Naive thymus-derived CD8-positive, alpha-beta T cell (primary cell): ENCODE measurements around the gene DAD1. TPM values are rescaled to one million over a fixed set of nuclear protein-coding genes. Genes with fewer than 3 reads are reported as not detected.

ENCODE experiments used
- ATAC-seq, 2 donors: fragments of 150-1000 bp; cut with Tn5 transposase in 1 of 2; sonication (Bioruptor Pico), chemical (Tn5 transposase) in 1 of 2; 1 replicate in 1 of 2; 2 replicates in 1 of 2; pipeline ENCODE4 v1.10.0; 2021; ENCODE audit warnings: mild to moderate bottlenecking in 2 of 2, moderate library complexity in 2 of 2
- POLR2A ChIA-PET: fragments of 350-600 bp; sonication (Branson Sonifier 250); formaldehyde crosslinking; loops from one replicate; lab custom pipeline; 2021; ENCODE audit warnings: antibody characterized with exemption; lab: Charles Lee
- DNase-seq, 10 donors: peaks; one replicate each; pipeline versions ENCODE4 v3.0.0 to v3.0.0-alpha.2; 2020 to 2022
- H3K27ac Mint-ChIP-seq, 10 donors: one replicate each; pipeline ENCODE4 v1.8.0; 2020 to 2022; ENCODE audit warnings: mild to moderate bottlenecking in 10 of 10, mixed read lengths in 10 of 10, moderate library complexity in 4 of 10, inconsistent platforms in 1 of 10
- H3K27me3 Mint-ChIP-seq, 5 donors: one replicate each; pipeline ENCODE4 v1.8.0; 2021 to 2022; ENCODE audit warnings: mixed read lengths in 5 of 5
- H3K36me3 Mint-ChIP-seq, 3 donors: one replicate each; pipeline ENCODE4 v1.8.0; 2020 to 2022; ENCODE audit warnings: mixed read lengths in 3 of 3, mild to moderate bottlenecking in 2 of 3, inconsistent platforms in 1 of 3
- H3K4me1 Mint-ChIP-seq, 4 donors: one replicate each; pipeline ENCODE4 v1.8.0; 2021 to 2022; ENCODE audit warnings: mixed read lengths in 4 of 4
- H3K4me3 Mint-ChIP-seq, 10 donors: one replicate each; pipeline ENCODE4 v1.8.0; 2020 to 2022; ENCODE audit warnings: mild to moderate bottlenecking in 10 of 10, mixed read lengths in 10 of 10, moderate library complexity in 6 of 10, inconsistent platforms in 1 of 10
- H3K9me3 Mint-ChIP-seq, 9 donors: one replicate each; pipeline ENCODE4 v1.8.0; 2020 to 2022; ENCODE audit warnings: mixed read lengths in 9 of 9, mild to moderate bottlenecking in 3 of 9, inconsistent platforms in 1 of 9, moderate library complexity in 1 of 9
- polyA plus RNA-seq, 3 donors: library from polyadenylated mRNA; unstranded; fragments of 300-500 nt; fragmentation: Illumina TruSeq; gene quantifications; one replicate each; pipeline ENCODE4 v1.2.3, GENCODE V29; 2021
- total RNA-seq, 8 experiments: library from RNA in 2 of 8; stranded (reverse) in 2 of 8; gene quantifications; one replicate each; pipeline ENCODE4 v1.2.3 and lab custom pipeline; 2021 to 2026

Gene DAD1
- total and polyA plus RNA-seq, 5 experiments from 2014 or later, result 120 to 660 (median 610) TPM

GRCh38 chr14:22521449-22522239 is 67.4 kb downstream of the DAD1 start:
- POLR2A ChIA-PET, result interaction anchor here (0.6 to 34.2 kb wide), 8 partner anchors 8 to 444 kb away, joined by 3 to 760 read pairs (median 9); no protein-coding TSS in a partner anchor
- no peaks in the 10 kb centered on the region for H3K9me3 Mint-ChIP-seq
- peaks cover 46 to 98% (median 90%) of the 10 kb centered on the region in 4 donors for H3K4me1 Mint-ChIP-seq
- peak overlapping the region; percentile 94 to 99 (median 98) for H3K27ac Mint-ChIP-seq
- no peak for ATAC-seq
- H3K27me3 Mint-ChIP-seq, result no peaks in the 10 kb centered on the region
- peak overlapping the region; percentile 80 to 94 (median 90) for H3K4me3 Mint-ChIP-seq
- no peak for DNase-seq
- peaks cover 14 to 98% (median 64%) of the 10 kb centered on the region in 3 donors for H3K36me3 Mint-ChIP-seq

DNA sequence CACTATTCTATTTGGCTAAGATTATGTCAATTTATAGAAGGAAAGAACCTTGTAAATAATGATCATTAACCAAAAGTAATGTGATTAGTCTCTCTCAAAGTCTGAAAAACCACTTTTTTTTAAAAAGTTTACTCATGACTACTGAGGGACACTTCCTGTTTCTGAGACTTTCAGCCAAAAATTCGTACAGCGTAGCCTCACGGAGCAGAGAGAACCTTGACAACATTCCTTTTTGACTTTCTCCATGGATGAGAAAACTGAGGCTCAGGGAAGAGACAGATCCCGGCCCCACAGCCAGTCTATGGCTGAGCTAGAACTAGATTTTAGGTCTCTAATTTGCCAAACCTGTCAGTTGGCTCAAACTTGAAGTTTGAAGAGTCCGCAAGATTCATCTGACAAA is 68.2 kb downstream of the DAD1 start:
- Mint-ChIP-seq H3K36me3 (peaks cover 14 to 95% (median 69%) of the 10 kb centered on the region in 3 donors), H3K4me1 (peaks cover 46 to 100% (median 89%) of the 10 kb centered on the region in 4 donors), H3K4me3 (peak overlapping the region; percentile 80 to 94 (median 90)), H3K27me3 (no peaks in the 10 kb centered on the region), H3K9me3 (no peaks in the 10 kb centered on the region), H3K27ac (peak overlapping the region; percentile 94 to 99 (median 98))
- DNase-seq (no peak), ATAC-seq (no peak)
- POLR2A ChIA-PET, result interaction anchor here (1.2 to 34.2 kb wide), 8 partner anchors 9 to 607 kb away, joined by 3 to 760 read pairs (median 22); no protein-coding TSS in a partner anchor

DNA sequence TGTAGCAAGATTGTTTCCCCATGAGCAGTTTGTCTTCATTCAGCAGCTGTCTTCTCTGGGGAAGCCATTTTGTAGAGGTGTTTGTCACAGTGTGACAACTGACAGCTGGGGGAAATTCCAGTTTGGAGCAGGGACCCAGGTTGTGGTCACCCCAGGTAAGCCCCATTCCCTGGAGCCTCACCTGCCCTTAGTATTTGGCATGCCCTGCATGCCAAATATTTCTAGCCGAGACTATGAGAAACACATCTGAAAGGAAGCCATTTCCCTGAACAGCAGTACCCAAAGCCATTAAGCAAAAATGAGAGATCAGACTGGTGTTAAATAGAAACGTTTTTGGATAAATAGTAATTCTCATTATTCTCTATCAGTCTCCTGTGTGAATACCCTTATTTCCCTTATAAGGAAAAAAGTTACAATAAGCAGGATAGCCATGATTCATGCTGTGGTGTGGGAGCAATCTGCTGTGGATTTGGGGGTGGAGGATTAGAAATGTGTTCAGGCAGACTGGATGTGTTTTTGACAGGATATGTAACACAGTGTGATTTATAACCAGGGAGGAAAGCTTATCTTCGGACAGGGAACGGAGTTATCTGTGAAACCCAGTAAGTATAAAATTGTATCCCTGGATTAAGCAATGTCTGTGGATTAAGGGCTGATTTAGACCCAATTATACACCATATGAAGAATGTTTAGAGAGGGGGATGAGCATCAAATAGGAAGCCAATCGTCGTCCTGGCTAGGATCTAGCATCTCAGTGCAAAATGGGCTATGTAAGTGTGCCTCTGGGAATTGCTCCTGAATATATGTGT is 68.9 kb downstream of the DAD1 start:
- Mint-ChIP-seq H3K27ac (peak overlapping the region; percentile 94 to 99 (median 98)), H3K9me3 (no peaks in the 10 kb centered on the region), H3K27me3 (no peaks in the 10 kb centered on the region), H3K4me3 (peak overlapping the region; percentile 80 to 94 (median 90)), H3K36me3 (peaks cover 14 to 94% (median 66%) of the 10 kb centered on the region in 3 donors), H3K4me1 (peaks cover 44 to 100% (median 89%) of the 10 kb centered on the region in 4 donors)
- ATAC-seq, result peak; percentile 19
- POLR2A ChIA-PET, result interaction anchor here (0.6 to 34.2 kb wide), 15 partner anchors 10 to 679 kb away, joined by 3 to 760 read pairs (median 6); no protein-coding TSS in a partner anchor
- no peak for DNase-seq

GRCh38 chr14:22518073-22518472 is 71.0 kb downstream of the DAD1 start:
- Mint-ChIP-seq H3K4me1 (peaks cover 39 to 96% (median 84%) of the 10 kb centered on the region in 4 donors), H3K27ac (peak overlapping the region; percentile 94 to 99 (median 98)), H3K27me3 (no peaks in the 10 kb centered on the region), H3K9me3 (no peaks in the 10 kb centered on the region), H3K36me3 (peaks cover 11 to 87% (median 60%) of the 10 kb centered on the region in 3 donors), H3K4me3 (peak overlapping the region; percentile 80 to 94 (median 90))
- POLR2A ChIA-PET, result interaction anchor here (0.5 to 34.2 kb wide), 7 partner anchors 11 to 52 kb away, joined by 3 to 760 read pairs (median 25); no protein-coding TSS in a partner anchor
- peak; percentile 36 to 52 for ATAC-seq
- DNase-seq, result no peak

- DNase-seq (no peak), ATAC-seq (no peak)
- no peaks in the 10 kb centered on the region for H3K27me3 Mint-ChIP-seq
- POLR2A ChIA-PET, result interaction anchor here (0.5 to 34.2 kb wide), 9 partner anchors 10 to 53 kb away, joined by 3 to 760 read pairs (median 10); no protein-coding TSS in a partner anchor
- H3K36me3 Mint-ChIP-seq, result peaks cover 11 to 86% (median 61%) of the 10 kb centered on the region in 3 donors
- H3K27ac Mint-ChIP-seq, result peak overlapping the region; percentile 94 to 99 (median 98)
- peaks cover 35 to 94% (median 84%) of the 10 kb centered on the region in 4 donors for H3K4me1 Mint-ChIP-seq
- H3K4me3 Mint-ChIP-seq, result peak overlapping the region; percentile 80 to 94 (median 90)
- H3K9me3 Mint-ChIP-seq, result no peaks in the 10 kb centered on the region
Observed at GRCh38 chr14:22517117-22517720, 71.8 kb downstream of the DAD1 start.

GRCh38 chr14:22515929-22516328 is 73.1 kb downstream of the DAD1 start:
- Mint-ChIP-seq H3K27ac (peak overlapping the region; percentile 78 to 99 (median 98)), H3K36me3 (peaks cover 11 to 85% (median 50%) of the 10 kb centered on the region in 3 donors), H3K9me3 (no peaks in the 10 kb centered on the region), H3K4me3 (peak overlapping the region; percentile 80 to 94 (median 90)), H3K4me1 (peaks cover 34 to 93% (median 83%) of the 10 kb centered on the region in 4 donors), H3K27me3 (no peaks in the 10 kb centered on the region)
- DNase-seq, result no peak
- ATAC-seq, result no peak
- POLR2A ChIA-PET, result interaction anchor here (0.6 to 34.2 kb wide), 11 partner anchors 9 to 54 kb away, joined by 3 to 760 read pairs (median 5); no protein-coding TSS in a partner anchor

Other genes with a start within 250 kb of the DAD1 start
- 10 to 100 TPM; 22.2 to 22.6 TPM for gene ABHD4, start 9.1 kb upstream of the DAD1 start, total RNA-seq
- 10 to 100 TPM in 2 of 3 donors, 1 to 10 TPM in 1; 8.7 to 11.9 (median 11.1) TPM for gene ABHD4, start 9.1 kb upstream of the DAD1 start, polyA plus RNA-seq
- not detected for gene OR6J1, start 55.1 kb upstream of the DAD1 start, total RNA-seq
- gene OR6J1, start 55.1 kb upstream of the DAD1 start, polyA plus RNA-seq, result not detected
- gene OXA1L, start 177.5 kb upstream of the DAD1 start, total RNA-seq, result 100 to 1,000 TPM; 159 to 166 TPM
- 10 to 100 TPM; 56.3 to 67.4 (median 57.1) TPM for gene OXA1L, start 177.5 kb upstream of the DAD1 start, polyA plus RNA-seq
- 1 to 10 TPM; 2.6 to 3.5 TPM for gene SLC7A7, start 226.2 kb upstream of the DAD1 start, total RNA-seq
- gene SLC7A7, start 226.2 kb upstream of the DAD1 start, polyA plus RNA-seq, result under 1 TPM; 0.13 to 0.46 (median 0.26) TPM
- gene MRPL52, start 240.7 kb upstream of the DAD1 start, total RNA-seq, result 10 to 100 TPM; 69.9 to 75.3 TPM
- gene MRPL52, start 240.7 kb upstream of the DAD1 start, polyA plus RNA-seq, result 100 to 1,000 TPM; 120 to 155 (median 148) TPM
- gene MMP14, start 247.4 kb upstream of the DAD1 start, total RNA-seq, result 1 to 10 TPM; 2.5 to 3.3 TPM
- not detected for gene MMP14, start 247.4 kb upstream of the DAD1 start, polyA plus RNA-seq